Activated CD8-positive, alpha-beta memory T cell treated with anti-CD3 and anti-CD28 coated beads for 48 hours (primary cell): Measurements from ENCODE around the gene CYTH3.
"Not testable (repeated sequence)": the region's sequence is repeated elsewhere in the genome, so short reads cannot be mapped to it uniquely, and the experiment has no call there.

Source experiments
- DNase-seq, 3 experiments: peaks; one replicate each; pipeline ENCODE4 v3.0.0-alpha.2; 2020; ENCODE audit warnings: low read depth in 2 of 3, low spot score in 2 of 3

The CYTH3 gene

DNA sequence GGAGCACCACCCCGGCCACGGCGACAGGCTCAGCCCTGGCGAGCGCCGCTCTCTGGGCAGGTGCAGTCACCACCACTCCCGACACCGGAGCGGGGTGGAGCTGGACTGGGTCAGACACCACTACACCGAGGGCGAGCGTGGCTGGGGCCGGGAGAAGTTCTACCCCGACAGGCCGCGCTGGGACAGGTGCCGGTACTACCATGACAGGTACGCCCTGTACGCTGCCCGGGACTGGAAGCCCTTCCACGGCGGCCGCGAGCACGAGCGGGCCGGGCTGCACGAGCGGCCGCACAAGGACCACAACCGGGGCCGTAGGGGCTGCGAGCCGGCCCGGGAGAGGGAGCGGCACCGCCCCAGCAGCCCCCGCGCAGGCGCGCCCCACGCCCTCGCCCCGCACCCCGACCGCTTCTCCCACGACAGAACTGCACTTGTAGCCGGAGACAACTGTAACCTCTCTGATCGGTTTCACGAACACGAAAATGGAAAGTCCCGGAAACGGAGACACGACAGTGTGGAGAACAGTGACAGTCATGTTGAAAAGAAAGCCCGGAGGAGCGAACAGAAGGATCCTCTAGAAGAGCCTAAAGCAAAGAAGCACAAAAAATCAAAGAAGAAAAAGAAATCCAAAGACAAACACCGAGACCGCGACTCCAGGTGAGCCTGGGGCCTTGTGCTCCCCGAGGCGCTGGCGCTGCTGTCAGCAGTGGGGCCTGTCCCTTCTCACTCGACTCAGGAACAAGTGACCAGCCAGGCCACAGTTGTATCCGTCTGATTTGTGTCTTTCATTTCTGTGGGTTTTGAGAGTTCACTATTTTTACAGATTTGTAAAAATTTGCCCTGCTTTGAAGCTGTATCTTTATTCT, 117.7 kb downstream of the CYTH3 start:
- no peak for DNase-seq

DNA sequence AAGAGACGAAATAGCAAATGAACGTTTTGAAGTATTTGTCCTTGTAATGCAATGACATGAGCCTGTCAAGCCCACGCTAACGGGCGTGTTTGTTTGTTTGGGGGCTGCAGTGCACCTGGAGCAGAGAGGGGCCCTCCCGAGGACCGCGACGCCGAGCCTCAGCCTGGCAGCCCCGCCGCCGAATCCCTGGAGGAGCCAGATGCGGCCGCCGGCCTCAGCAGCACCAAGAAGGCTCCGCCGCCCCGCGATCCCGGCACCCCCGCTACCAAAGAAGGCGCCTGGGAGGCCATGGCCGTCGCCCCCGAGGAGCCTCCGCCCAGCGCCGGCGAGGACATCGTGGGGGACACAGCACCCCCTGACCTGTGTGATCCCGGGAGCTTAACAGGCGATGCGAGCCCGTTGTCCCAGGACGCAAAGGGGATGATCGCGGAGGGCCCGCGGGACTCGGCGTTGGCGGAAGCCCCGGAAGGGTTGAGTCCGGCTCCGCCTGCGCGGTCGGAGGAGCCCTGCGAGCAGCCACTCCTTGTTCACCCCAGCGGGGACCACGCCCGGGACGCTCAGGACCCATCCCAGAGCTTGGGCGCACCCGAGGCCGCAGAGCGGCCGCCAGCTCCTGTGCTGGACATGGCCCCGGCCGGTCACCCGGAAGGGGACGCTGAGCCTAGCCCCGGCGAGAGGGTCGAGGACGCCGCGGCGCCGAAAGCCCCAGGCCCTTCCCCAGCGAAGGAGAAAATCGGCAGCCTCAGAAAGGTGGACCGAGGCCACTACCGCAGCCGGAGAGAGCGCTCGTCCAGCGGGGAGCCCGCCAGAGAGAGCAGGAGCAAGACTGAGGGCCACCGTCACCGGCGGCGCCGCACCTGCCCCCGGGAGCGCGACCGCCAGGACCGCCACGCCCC, 118.5 kb downstream of the CYTH3 start:
- no peak for DNase-seq

DNA sequence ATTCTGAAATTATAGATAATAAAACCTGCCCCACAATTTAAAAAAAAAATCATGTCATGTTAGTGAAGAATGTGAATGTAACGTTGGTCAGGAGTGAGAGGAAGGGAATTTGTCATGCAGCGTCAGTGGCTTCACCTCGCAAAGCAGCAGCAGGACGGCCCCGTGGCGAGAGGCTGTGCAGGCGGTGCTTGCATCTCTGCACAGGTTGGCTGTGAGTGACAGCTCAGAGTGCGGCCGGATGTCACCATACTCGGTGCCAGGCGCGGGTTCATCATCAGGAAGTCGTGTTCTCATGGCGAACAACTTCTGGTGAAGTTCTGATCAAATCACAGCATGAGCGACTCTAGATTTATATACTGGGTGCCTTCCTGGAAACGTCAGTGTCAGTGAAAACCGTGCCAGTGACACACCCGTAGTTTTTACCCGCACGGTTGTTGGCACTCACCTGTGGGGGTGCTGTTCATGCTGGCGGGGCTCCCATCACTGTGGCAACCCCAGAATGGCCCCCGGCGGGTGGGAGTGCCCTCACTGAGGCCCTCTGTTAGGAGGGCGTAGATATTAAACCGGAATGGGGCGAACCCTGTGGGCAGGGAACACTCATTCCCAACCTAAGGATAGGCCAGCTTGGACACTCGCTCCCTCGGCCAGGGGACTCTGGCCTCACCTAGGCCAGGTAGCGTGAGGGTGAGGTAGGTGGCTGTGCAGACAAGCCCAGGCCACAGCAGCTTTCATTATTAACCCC, 120.3 kb downstream of the CYTH3 start:
- no peak for DNase-seq

DNA sequence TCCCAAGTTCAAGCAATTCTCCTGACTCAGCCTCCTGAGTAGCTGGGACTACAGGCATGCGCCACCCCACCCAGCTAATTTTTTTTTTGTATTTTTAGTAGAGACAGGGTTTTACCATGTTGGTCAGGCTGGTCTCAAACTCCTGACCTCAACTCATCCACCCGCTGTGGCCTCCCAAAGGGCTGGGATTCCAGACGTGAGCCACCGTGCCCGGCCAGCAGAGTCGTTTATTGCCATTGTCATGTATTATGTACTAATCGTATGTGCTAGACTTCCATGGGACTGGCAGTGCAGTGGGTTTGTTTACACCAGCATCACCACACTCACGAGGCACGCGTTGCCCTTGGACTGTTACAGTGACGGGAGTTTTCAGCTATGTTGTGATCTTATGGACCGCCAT, 120.9 kb downstream of the CYTH3 start:
- DNase-seq = not testable (repeated sequence)

DNA sequence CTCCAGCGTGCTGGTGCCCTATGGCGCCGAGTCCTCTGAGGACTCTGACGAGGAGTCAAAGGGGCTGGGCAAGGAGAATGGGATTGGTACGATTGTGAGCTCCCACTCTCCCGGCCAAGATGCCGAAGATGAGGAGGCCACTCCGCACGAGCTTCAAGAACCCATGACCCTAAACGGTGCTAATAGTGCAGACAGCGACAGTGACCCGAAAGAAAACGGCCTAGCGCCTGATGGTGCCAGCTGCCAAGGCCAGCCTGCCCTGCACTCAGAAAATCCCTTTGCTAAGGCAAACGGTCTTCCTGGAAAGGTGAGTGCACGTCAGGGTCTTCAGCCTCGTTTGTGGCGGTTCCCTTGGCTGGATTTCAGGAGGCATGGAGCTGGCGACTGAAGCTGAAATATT, 122.4 kb downstream of the CYTH3 start:
- no peak for DNase-seq

DNA sequence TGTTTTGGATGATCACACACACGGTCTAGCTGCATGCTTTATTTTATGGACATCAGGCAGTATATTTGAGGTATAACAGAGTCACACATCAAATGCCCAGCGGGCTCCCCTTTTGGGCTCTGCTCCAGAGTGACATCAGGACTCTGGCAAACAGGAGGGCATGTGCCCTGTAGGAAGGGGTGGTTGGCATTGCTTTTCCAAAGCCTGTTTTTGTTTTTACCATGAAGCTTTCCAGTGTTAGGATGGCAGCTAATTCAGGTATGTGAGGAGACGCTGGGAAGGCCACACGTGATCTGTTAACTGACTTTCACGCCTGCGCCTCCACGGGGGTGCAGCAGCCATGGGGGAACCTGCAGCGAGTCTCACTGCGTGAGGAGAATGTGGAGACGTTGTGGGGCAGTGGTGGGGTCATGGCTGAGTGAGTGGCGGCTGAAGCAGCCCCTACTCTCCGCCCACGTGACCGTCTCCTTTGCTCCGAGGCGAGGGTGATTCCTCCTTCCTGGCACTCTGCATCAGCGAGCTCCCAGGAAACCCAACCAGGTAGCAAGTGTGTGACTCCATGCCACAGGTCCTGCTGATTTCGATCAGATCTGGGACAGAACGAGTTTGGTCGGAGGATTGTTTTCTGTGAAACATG, 123.6 kb downstream of the CYTH3 start:
- no peak for DNase-seq

DNA sequence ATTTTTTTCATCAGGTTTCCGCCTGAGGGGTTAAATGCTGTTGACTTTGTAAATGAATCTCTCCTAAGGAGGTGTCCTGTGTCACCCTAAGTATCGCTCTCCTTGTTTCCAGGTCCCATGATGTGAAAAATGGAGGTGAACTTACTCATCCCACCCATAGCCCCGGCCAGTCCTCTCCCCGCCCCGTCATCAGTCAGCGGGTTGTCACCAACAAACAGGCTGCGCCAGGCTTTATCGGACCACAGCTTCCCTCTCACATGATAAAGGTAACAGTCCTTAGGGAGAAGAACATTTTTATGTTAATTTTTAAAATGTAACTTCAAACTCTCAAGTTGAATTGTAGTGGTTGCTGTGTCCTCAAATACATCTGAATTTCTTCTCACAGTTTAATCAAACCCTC, 124.8 kb downstream of the CYTH3 start:
- DNase-seq = no peak

DNA sequence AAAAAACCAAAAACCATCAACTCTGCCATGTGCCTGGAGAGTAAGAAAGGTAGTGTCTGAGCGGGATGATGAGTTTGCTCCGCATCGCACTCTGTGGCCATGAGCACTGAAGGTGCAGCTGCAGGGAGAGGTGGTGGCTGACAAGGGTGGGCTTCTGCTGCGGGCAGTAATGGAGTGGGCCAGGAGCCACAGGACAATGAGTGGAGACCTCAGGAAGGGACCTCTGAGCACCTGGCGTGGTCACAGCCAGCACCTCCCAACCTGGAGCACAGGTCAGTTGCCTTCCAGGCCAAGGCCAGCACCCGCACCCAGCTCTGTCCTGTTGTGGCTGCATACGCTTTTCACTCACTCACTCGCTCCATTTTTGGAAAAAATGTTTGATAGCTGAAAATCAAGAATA, 125.8 kb downstream of the CYTH3 start:
- no peak for DNase-seq

DNA sequence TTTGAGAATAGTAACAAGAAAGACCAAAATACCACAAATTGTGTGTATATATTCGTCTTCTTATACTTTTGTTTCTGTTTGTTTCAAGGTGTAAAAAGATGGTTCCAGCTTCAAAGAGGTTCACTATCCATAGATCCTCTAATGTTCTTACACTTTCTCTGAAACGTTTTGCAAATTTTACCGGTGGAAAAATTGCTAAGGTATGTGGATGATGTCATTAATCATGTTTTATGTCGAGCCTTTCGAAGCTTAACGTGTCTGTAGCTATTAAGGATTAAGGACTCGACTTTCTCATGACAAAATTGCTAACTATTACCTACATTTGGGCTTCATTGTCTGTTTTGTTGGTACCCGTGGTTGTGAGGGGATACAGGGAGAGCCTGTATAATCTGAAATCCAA, 128.4 kb downstream of the CYTH3 start:
- no peak for DNase-seq

DNA sequence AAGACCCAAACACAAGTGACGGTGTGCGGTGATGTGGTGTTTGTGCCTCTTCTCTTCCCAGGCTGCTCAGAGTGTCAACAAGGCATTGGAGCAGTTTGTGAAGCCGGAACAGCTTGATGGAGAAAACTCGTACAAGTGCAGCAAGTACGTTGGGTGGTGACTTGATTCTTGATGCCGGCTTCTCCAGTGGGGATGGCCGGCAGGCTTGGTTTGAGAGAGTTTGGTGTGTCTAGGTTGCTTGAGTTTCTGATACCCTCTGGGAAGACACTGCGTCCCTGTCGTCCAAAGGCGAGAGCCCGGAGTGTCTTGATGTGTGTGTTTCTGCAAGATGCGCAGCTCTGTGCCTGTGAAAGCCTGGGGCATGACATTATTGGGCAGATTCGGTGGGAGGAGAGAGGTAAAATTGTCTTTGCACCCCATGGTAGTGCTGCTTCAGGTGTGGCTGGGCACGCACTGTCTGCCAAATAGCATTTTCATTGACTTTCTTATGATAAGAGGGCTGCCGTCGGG, 129.5 kb downstream of the CYTH3 start:
- DNase-seq = no peak

DNA sequence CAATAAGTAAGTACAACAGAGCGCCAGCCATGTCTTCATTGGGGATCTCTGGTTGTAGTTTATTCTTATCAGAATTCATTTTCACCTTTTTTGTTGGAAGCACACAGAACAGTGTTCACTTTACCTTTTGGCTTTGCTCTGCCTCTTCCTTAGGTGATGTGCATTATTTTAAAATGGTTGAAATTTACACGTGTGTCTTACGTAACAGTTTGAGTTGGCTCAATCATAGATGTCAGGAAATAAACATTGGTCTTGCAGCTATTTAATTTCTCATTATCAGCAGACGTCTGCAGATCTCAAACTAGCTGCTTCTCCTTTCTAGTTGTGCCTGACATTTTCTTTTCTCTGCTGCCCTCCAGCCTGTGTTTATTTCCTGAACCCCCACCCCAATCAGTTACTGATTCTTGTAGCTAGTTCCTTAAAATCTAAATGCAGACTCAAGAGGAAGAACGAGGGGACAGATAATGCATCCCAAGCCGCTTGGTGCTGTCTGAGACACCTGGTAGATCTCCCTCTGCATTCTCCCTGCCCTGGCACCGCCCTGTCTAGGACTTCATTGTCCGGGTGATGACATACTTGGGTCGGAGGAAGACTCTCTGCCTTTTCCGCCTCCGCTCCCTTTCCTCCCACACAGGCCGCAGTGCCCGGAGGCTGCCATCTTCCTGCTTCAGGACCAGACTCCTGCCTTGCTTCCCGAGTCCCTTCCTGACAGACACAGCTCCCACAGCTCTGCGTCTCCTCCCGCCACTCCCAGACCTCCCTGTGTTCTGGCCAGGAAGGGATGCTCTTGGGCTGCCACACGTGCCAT, 133.0 kb downstream of the CYTH3 start:
- no peak for DNase-seq

DNA sequence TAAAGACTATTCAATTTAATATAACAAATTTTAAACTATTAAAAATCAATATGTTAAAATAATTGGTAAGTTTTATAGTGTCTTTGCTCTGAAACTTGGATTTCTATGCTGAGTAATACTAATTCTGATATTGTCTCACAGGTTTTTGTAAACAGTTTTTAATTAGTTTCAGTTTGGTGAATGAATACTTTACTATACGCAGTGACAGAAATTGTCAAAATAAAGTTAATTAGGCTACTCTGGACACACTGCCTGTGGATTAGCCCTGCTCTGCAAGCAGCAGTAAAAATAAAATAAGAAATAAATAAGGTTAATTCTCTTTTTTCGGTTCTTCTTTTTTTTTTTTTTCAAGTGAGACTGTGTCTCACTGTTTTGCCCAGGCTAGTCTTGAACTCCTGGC, 135.9 kb downstream of the CYTH3 start:
- no peak for DNase-seq

DNA sequence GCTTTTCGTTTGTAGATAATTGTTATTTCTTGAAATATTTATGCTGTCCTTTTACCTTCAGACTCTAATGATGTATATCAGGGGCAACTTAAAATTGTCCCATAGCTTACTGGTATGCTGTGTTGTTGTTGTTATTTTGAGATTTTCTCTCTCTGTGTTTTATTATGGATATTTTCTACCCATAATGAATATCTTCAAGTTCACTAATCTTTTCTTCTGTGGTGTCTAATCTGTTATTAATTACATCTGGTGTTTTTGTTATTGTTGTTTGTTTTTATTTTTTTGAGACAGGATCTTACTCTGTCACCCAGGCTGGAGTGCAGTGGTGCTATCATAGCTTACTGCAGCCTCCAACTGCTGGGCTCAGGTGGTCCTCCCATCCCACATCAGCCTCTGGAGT, 139.2 kb downstream of the CYTH3 start:
- DNase-seq = no peak

DNA sequence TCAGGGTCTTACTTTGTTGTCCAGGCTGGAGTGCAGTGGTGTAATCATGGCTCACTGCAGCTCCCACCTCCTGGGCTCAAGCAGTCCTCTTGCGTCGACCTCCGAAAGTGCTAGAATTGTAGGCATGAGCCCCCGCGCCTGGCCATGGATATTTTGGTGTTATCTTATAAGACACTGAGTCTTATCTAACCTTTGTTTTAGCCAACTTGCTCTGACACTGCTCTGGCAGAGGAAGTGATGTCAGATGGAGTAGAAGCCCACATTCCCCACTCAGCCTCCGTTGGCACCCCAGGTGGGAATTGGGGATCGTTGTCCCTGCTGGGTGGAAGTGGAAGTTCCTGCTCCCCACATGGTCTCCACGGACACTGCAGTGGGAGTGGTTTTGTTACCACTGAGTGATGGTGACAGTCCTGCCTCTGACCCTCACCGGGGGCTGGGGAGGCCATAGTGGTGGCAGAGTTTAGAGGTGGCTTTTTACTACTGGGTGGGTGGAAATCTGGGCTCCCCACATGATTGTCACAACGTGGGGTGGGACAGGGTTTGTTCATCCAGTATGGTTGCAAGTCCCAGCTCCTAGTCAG, 142.3 kb downstream of the CYTH3 start:
- no peak for DNase-seq

DNA sequence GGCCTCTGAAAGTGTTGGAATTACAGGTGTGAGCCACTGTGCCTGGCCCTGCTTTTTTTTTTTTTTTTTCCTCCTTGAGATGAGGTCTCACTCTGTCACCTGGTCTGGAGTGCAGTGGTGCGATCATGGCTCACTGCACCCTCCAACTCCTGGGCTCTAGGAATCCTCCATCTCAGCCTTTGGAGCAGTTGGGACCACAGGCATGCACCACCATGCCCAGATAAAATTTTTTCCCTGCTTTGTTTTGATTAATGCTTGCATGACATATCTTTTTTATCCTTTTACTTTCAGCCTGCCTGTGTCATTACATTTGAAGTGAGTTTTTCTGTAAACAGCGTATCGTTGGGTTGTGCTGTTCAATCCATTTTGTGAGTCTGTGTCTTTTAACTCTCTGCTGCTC, 144.2 kb downstream of the CYTH3 start:
- no peak for DNase-seq

DNA sequence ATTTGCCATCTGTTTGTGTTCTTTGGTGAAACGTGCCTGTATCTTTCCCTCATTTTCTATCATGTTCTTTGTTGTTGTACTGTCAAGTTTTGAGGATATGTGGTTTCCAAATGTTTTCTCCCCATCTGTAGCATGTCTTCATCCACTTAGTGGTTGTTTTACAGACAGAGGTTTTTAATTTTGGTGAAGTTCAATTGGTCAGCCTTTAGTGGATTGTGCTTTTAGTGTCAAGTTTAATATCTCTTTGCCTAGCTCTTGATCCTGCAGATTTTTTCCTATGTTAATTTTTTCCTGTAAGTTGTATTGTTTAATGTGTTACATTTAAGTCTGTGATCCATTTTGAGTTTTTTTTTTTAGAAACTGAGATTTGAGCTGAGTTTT, 145.3 kb downstream of the CYTH3 start:
- no peak for DNase-seq

DNA sequence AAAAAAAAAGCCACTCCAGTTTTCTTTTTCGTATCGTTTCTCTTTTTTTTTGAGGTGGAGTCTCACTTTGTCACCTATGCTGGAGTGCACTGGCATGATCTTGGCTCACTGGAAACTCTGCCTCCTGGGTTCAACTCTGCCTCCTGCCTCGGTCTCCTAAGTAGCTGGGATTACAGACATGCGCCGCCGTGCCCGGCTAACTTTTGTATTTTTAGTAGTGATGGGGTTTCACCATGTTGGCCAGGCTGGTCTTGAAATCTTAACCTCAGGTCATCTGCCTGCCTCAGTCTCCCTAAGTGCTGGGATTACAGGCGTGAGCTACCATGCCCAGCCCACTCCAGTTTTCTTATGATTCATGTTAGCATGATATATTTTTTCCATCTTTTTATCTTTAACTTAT, 148.6 kb downstream of the CYTH3 start:
- DNase-seq = no peak

DNA sequence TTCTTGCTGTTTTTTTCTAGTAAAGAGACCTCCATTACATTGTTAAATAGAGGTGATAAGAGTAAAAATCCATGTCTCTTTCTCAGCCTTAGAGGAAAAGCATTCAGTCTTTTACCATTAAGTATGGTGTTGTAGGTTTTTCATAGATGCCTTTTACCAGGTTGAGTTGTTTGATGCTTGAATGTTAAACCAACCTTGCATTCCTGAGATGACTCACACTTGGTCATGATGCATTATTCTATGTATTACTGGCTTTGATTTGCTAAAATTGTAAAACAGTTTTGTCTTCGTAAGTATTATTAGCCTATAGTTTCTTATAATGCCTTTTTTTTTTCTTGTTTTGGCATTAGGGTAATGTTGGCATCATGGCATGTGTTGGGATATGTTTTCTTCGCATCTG, 151.3 kb downstream of the CYTH3 start:
- DNase-seq = no peak

DNA sequence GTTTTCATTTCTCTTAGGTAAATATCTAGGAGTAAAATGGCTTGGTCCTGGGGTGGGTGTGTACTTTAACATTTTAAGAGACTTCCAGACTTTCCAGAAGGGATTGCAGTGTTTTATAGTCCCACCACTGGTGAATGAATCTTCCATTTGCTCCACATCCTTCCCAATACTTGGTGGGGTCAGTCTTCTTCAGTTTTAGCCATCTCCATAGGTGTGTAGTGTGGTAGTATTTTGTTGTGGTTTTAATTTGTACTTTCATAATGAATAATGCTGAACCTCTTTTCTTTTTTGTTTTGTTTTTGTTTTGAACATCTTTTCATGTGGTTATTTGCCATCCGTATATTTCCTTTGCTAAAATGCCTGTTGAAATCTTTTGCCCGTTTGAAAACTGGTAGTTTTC, 154.9 kb downstream of the CYTH3 start:
- DNase-seq = no peak

DNA sequence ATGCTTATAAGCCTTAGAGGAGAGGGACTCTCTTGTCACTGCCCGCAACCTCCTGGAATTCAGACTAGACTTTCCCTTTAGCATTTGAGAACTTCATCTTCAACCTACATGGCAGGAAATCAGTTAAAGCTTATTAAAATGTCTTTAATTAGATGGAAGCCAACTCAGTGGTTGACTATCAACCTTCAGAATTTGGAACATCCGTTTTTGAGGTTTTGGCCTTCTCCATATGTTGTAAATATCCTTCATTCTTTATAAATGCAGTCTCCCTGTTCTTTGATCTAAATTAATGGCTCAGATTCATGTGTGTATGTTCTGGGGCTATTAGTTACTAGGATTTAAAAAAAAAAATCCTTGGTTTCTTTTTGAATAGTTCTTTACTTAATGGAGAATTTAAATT, 156.2 kb downstream of the CYTH3 start:
- DNase-seq = no peak
